GM12891 (cell line): ENCODE data around the gene TPR.

Experiments
- POLR2A ChIP-seq: IDR thresholded peaks from 2 replicates; pipeline ENCODE4 v1.6.1; 2011; ENCODE audit warnings: low read depth, low read length, control low read depth
- POLR2AphosphoS5 ChIP-seq: IDR thresholded peaks from 2 replicates; pipeline ENCODE4 v1.6.1; 2011; ENCODE audit warnings: low read depth, low read length, control low read depth

DNA sequence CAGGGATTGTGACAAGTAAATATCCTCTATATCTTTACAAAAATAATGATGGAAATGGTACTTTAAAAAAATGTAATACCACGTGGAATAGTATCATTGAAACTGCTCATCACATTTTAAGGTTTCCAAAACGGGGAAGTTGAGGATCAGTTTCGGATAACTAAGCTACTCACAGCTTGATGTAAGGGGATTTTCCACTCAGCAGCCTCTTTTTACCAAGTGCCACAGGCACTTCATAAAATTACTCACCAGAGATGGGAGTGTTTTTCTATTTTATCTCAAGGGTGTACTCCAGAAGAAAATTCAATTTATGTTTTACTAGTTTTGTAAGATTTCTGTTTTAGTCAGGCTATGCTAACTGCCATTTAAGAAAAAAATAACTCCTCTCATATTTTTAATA is 91.7 kb downstream of the TPR start:
- TF ChIP-seq POLR2A, result no peak
- TF ChIP-seq POLR2AphosphoS5, result no peak
